NCI-H1694 (cell line): Measurements from ENCODE around the gene RBKS.
A peak's percentile ranks its signal among the peaks of the same experiment; 100 is the strongest.

Source experiments
- DNase-seq: peaks from one replicate; lab custom pipeline; 2025; lab: John Stamatoyannopoulos, UW

RBKS gene

GRCh38 chr2:27831279-27832050 is 58.7 kb downstream of the RBKS start:
- no peak for DNase-seq

- no peak for DNase-seq
Measured at GRCh38 chr2:27830656-27831055, 59.5 kb downstream of the RBKS start.

DNA sequence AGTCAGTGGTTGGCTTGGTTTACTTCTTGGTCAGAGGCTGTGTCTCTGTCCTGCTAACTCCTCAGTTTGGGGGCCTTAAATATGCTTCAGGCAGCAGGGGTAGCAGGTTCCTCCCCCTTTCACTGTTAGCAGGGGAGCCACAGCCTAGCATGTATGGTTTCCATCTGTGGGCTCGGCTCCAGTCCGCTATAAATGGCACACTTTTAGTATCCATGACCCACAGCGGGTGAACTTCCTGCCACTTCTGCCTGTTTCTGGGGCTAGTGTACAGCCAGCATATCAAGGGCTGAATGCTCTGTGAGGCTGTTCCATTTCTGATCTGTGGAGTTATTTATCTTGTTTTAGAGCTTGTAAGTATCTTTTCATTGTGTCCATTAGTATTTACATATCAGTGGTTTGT is 60.4 kb downstream of the RBKS start:
- DNase-seq = no peak

GRCh38 chr2:27828305-27828704 is 61.9 kb downstream of the RBKS start:
- no peak for DNase-seq

GRCh38 chr2:27824401-27824800 is 65.8 kb downstream of the RBKS start:
- DNase-seq = no peak

DNA sequence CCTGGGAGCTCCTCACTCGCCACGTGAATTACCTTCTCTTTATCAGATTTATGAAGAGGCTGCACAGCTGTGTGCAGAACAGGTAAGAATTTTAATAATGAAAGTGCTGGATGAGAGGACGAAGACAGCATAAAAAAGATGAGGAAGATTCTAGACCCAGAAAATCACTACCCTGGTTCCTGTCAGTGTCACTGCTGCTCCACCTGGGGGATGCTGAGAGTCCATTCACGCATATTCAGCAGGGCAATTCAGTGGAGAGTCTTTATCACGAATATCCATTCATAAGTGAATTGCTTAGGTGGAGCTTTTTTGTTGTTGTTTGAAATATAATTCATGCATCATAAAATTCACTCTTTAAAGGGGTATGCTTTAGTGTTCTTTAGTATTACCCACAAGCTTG is 66.6 kb downstream of the RBKS start:
- no peak for DNase-seq

- DNase-seq = no peak
Measured at GRCh38 chr2:27823135-27823534, 67.1 kb downstream of the RBKS start.

- no peak for DNase-seq
Measured at GRCh38 chr2:27822049-27822448, 68.1 kb downstream of the RBKS start.

DNA sequence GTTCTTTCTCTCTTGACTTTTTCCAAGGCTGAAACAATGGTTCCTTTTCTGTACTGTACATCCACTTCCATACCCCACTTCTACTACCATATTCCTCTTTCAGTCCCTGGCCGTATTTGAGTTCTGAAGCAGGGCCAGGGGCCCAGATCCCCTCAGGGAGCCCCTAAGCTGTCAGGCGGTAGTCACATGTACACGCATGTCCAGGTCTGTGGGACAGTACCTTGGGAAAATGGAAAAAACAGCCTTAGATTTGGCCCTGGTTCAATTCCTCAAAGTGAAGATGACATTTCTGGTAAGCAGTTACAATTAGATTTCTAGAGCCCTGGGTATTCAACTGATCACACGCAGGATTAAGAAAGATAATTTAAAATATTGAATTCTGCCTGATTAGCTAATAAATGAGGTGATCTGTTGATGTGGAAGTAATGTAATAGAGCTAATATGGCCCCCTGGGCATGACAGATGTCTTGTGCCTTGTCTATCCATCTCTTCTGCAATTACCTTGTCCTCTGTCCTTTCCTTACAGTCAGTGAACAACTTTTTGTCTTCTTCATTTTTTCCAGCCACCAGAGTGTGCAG is 74.2 kb downstream of the RBKS start:
- no peak for DNase-seq

DNA sequence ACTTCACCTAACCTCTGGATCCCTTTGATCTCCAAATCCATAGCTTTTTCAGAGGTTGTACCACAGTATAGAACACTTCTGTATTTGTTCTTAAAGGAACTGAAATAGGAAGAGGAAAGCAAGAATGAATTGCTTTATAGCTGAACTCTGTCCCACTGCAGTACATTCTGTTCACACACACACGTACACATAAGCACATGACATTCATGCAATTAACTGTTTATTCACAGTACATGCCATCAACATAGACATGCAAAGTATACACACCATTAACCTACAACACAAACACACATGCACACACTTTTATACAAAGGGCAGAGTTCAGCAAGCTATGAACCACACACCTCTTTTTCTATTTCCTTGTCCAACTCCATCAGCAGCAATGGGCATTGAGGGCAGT is 75.4 kb downstream of the RBKS start:
- no peak for DNase-seq

GRCh38 chr2:27811768-27812167 is 78.4 kb downstream of the RBKS start:
- DNase-seq = no peak

GRCh38 chr2:27810455-27810854 is 79.7 kb downstream of the RBKS start:
- DNase-seq = no peak

DNA sequence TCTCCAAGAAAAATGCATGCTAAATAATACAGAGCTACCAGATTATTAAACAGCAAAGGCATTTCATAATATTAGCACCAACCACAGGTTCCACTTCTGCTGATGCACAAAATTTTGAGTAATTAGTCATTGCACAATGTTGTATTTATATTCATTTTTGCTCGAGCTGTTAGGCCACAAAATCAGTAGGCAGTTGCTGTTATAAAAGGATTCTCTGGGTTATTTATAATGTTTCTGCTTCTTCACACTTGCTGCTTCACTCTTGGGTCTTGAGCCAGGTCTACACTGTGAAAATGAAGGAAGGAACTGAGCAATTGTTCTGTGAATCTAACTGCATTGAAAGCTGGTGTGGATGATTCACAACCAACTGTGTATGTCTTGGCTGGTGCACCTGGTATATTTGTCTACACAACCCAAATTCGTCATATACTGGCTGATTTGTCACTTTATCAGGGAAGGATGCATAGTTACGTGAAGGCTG is 80.4 kb downstream of the RBKS start:
- DNase-seq = no peak

DNA sequence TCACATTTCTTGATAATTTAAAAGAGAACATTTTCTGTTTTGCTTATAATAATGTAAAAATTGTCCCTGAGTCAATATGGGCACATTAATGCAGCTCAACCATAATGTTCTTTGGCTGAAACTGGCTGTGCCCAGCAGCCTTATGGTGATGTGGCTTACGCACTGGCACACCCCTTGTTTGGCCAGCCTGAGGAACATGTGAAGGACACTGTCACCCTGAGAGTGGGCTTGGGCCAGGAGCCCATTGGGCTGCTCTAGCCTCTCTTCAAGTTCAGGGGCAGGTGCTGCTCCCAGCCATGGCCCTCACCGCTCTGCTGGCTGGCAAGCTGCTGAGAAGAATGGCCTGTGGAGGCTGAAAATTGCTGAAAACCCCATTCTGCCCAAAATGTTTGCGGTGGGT is 81.2 kb downstream of the RBKS start:
- no peak for DNase-seq

GRCh38 chr2:27808418-27808817 is 81.8 kb downstream of the RBKS start:
- DNase-seq = no peak

DNA sequence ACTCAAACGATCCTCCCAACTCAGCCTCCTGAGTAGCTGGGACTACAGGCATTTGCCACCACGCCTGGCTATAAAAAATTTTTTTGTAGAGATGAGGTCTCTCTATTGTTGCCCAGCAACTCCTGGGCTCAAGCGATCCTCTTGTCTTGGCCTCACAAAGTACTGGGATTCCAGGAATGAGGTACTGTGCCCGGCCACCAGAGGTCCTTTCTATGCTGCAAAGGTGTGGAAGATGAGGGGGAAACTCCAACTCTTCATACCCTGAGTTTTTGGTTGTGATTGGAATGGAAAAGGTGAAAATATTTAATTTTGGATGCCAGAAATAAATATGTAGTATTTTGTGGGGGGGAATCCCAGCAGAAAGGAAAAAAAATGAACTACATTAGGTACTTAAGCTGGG is 82.7 kb downstream of the RBKS start:
- DNase-seq = peak; percentile 1

GRCh38 chr2:27806311-27807059 is 83.7 kb downstream of the RBKS start:
- DNase-seq = no peak

DNA sequence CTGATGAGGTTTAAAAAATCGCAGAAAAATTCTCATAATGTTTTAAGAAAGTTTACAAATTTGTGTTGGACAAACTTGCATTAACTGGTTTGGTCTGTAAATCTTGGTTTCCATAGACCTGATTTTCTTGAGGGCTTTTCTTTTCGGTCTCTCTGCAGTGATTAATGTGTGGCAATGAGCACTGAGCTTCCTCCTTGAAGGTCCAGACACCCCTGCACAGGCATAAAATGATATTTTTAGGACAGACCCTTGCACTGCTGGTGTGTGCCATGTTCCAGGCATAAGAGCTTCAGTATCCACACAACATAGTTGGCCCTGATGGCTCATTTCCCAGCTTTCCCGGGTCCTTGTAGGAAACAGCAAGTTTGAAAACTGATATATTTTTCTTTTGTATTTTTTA is 85.0 kb downstream of the RBKS start:
- no peak for DNase-seq

DNA sequence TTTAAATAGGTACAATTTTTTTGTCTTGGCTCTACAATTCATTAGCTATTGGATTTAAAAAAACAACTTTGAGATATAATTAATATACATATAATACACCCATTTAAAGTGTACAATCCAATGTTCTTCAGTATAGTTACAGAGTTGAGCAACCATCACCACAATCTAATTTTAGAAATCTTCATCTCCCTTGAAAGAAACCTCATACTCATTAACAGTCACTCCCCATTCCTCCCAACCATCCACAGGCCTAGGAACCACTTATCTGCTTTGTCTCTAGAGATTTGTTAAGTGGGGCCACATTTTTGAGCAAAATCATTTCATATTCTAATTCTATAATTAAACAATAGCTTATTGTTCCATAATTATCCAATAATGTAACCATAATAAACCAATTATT is 86.0 kb downstream of the RBKS start:
- DNase-seq = no peak

- no peak for DNase-seq
Measured at GRCh38 chr2:27803046-27803445, 87.1 kb downstream of the RBKS start.

- DNase-seq = no peak
Measured at GRCh38 chr2:27802547-27802946, 87.6 kb downstream of the RBKS start.

- DNase-seq = no peak
Measured at GRCh38 chr2:27800856-27801255, 89.3 kb downstream of the RBKS start.

- no peak for DNase-seq
Measured at GRCh38 chr2:27799646-27800010, 90.6 kb downstream of the RBKS start.
